ENCODE measurements around the gene GRN. TPM values are rescaled to one million over a fixed set of nuclear protein-coding genes. Genes with fewer than 3 reads are reported as not detected.

Gene GRN
- total RNA-seq, 1 experiment from 2014 or later = 127 TPM

DNA sequence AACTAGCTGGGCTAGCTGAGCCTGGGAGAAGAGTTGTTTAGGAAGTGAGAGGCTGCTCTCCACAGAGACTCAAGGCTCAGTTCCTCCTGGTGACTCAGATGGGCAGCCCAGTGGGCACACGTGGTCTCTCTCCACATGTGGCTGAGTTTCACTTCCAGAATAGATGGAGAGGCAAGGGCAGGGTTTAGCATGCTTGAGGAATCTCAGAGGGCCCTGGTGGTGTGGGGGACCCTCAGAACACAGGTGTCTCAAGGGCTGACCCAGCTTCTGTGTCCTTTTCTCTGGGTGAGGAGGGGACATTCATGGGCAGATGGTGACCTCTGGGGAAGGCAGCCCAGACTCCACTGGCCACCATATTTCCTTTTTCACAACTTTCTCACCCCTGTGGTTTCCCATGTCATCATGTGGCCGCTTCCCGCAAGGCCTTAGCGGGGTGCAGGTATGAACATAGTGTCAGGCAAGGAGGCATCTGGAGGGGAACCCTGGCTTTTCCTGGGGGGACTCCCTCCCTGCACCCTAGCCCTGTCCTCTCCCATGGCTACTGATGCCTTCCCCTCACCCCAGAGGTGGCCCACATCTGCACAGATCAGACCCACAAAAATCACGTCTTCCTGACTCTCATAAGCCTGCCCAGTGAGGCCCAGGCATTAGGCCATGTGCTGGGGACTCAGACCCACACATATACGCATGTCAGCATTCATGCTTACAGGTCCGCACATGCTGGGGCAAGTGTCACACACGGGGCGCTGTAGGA is 3.3 kb downstream of the GRN start:
- TF ChIP-seq, protein P1, sequence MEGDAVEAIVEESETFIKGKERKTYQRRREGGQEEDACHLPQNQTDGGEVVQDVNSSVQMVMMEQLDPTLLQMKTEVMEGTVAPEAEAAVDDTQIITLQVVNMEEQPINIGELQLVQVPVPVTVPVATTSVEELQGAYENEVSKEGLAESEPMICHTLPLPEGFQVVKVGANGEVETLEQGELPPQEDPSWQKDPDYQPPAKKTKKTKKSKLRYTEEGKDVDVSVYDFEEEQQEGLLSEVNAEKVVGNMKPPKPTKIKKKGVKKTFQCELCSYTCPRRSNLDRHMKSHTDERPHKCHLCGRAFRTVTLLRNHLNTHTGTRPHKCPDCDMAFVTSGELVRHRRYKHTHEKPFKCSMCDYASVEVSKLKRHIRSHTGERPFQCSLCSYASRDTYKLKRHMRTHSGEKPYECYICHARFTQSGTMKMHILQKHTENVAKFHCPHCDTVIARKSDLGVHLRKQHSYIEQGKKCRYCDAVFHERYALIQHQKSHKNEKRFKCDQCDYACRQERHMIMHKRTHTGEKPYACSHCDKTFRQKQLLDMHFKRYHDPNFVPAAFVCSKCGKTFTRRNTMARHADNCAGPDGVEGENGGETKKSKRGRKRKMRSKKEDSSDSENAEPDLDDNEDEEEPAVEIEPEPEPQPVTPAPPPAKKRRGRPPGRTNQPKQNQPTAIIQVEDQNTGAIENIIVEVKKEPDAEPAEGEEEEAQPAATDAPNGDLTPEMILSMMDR (conservative IDR thresholded peaks at IDR 0.05) = no peak
- no peak overlapping the region for H3T11ph ChIP-seq (ENCODE audit: low read length)
- no peak overlapping the region for H3K27ac ChIP-seq (ENCODE audit: insufficient read length, low read depth, low read length)
- no peak overlapping the region for H2BK5ac ChIP-seq (ENCODE audit: insufficient read length, low read length)
- H4K5ac ChIP-seq (ENCODE audit: insufficient read length, low read depth, low read length) = no peak overlapping the region
- no peak overlapping the region for H2AK5ac ChIP-seq (ENCODE audit: insufficient read length, low read length)
- no peak overlapping the region for H3K27ac Mint-ChIP-seq
- H3K27me3 ChIP-seq (ENCODE audit: insufficient read depth, low read length) = no peaks in the 10 kb centered on the region
- H3K14ac ChIP-seq (ENCODE audit: insufficient read depth, low read length) = no peak overlapping the region; the same call in 1 of the 2 replicates
- H3K27me3 Mint-ChIP-seq (ENCODE audit: low read depth) = peaks cover 13% of the 10 kb centered on the region
- no peaks in the 10 kb centered on the region; a peak in 1 of 5 replicates for H3K9me3 Mint-ChIP-seq
- H4K8ac ChIP-seq (replicated peaks; ENCODE audit: insufficient read length, low read depth, low read length) = no peak overlapping the region
- no peak overlapping the region for H3K18ac ChIP-seq (ENCODE audit: insufficient read length, low read depth, low read length)
- H4K20me1 ChIP-seq (ENCODE audit: control insufficient read depth, insufficient read depth, insufficient read length) = no peaks in the 10 kb centered on the region
- peaks cover 5% of the 10 kb centered on the region for H3K23me2 ChIP-seq (ENCODE audit: insufficient read length, low read depth, low read length, poor library complexity, severe bottlenecking)
- no peaks in the 10 kb centered on the region for H3K9me3 ChIP-seq (ENCODE audit: control insufficient read depth, low read depth, low read length)
- no peak overlapping the region for H3K9ac ChIP-seq (ENCODE audit: extremely low read depth, insufficient read length, low read length)
- H3K23ac ChIP-seq (ENCODE audit: insufficient read length, low read depth, low read length) = no peak overlapping the region
- no peak overlapping the region for H3K56ac ChIP-seq (ENCODE audit: insufficient read length, low read depth, low read length)
- H3K79me1 ChIP-seq (ENCODE audit: insufficient read depth, low read depth, low read length, poor library complexity, severe bottlenecking) = no peaks in the 10 kb centered on the region
- H2BK15ac ChIP-seq (ENCODE audit: low read depth, low read length) = no peak overlapping the region
- H3K4me1 ChIP-seq (ENCODE audit: insufficient read depth, low read length) = no peaks in the 10 kb centered on the region
- H3K4ac ChIP-seq (ENCODE audit: low read depth, low read length) = no peak overlapping the region
- H3K36me3 Mint-ChIP-seq (ENCODE audit: insufficient read depth in 1 of 3, low read depth in 3 of 3) = peaks cover 3 to 17% (median 6%) of the 10 kb centered on the region in 3 experiments; a peak in 6 of 7 replicates
- H2BK20ac ChIP-seq (ENCODE audit: low read depth, low read length, poor library complexity, severe bottlenecking) = no peak overlapping the region
- no peak overlapping the region for H2BK120ac ChIP-seq (ENCODE audit: low read depth, low read length, poor library complexity, severe bottlenecking)
- no peaks in the 10 kb centered on the region for H3K79me2 ChIP-seq (ENCODE audit: insufficient read depth, low read length)
- H2BK12ac ChIP-seq (ENCODE audit: insufficient read length, low read depth, low read length) = no peak overlapping the region
- whole genome bisulfite sequencing (ENCODE audit: extremely low coverage, insufficient read length, low lambda C conversion rate) = no CpG with 5 or more reads among the region's 9 CpGs
- H4K91ac ChIP-seq (ENCODE audit: insufficient read length, low read depth, low read length) = no peak overlapping the region
- peaks cover 8 to 13% of the 10 kb centered on the region in 2 experiments for H3K4me1 Mint-ChIP-seq
- H3K4me2 ChIP-seq (ENCODE audit: insufficient read depth, insufficient read length, low read length) = no peak overlapping the region
- no peak overlapping the region; a peak in 1 of 5 replicates for H3K4me3 Mint-ChIP-seq
- DNase-seq = no peak
- no peak overlapping the region for H2AFZ ChIP-seq (ENCODE audit: low read length)

Data from H9 (cell line).